Lower lobe of right lung (tissue), 2 donors: Measurements from ENCODE around the gene MMP14. TPM values are rescaled to one million over a fixed set of nuclear protein-coding genes. Genes with fewer than 3 reads are reported as not detected.
"Not testable (repeated sequence)": the region's sequence is repeated elsewhere in the genome, so short reads cannot be mapped to it uniquely, and the experiment has no call there.

Source experiments
- ATAC-seq, 2 donors: fragments of 200-7000 bp; cut with Tn5 transposase; one replicate each; pipeline ENCODE4 v1.9.1; 2020 to 2022; ENCODE audit warnings: mild to moderate bottlenecking in 2 of 2, moderate library complexity in 2 of 2
- DNase-seq: peaks from one replicate; pipeline ENCODE4 v3.0.0-alpha.2; 2020
- H3K27ac ChIP-seq: fragments of 200-600 bp; one replicate; pipeline ENCODE4 v1.8.0; 2022
- H3K27me3 ChIP-seq: fragments of 200-600 bp; one replicate; pipeline ENCODE4 v1.8.0; 2022; ENCODE audit warnings: low read depth
- H3K36me3 ChIP-seq: fragments of 200-600 bp; one replicate; pipeline ENCODE4 v1.8.0; 2022; ENCODE audit warnings: mild to moderate bottlenecking
- H3K4me1 ChIP-seq: fragments of 200-600 bp; one replicate; pipeline ENCODE4 v1.8.0; 2022
- H3K4me3 ChIP-seq: fragments of 200-600 bp; one replicate; pipeline ENCODE4 v1.8.0; 2022; ENCODE audit warnings: mild to moderate bottlenecking
- H3K9me3 ChIP-seq: fragments of 200-600 bp; one replicate; pipeline ENCODE4 v1.8.0; 2022
- intact Hi-C: fragments of 100-400 bp; cut with DNase I; formaldehyde crosslinking; loops from one replicate; pipeline ENCODE4 v1.11.0; 2022
- total RNA-seq: library from RNA; stranded (reverse); fragmentation: NEBNext Ultra II Directional; extraction: Animal tissue kit (Norgen Biotek cat#: 25700); gene quantifications from one replicate; pipeline ENCODE4 v1.2.1, GENCODE V29; 2021
- TF ChIP-seq, protein P1 (sequence below): fragments of 200-600 bp; IDR thresholded peaks from one replicate; pipeline ENCODE4 v1.8.0; 2022; ENCODE audit warnings: antibody characterized with exemption, mild to moderate bottlenecking
- donor health status: DM: no; HTN: yes; CAD: no; lungs with severe emphysema.

The MMP14 gene
- total RNA-seq, 1 donor from 2014 or later: 124 TPM

DNA sequence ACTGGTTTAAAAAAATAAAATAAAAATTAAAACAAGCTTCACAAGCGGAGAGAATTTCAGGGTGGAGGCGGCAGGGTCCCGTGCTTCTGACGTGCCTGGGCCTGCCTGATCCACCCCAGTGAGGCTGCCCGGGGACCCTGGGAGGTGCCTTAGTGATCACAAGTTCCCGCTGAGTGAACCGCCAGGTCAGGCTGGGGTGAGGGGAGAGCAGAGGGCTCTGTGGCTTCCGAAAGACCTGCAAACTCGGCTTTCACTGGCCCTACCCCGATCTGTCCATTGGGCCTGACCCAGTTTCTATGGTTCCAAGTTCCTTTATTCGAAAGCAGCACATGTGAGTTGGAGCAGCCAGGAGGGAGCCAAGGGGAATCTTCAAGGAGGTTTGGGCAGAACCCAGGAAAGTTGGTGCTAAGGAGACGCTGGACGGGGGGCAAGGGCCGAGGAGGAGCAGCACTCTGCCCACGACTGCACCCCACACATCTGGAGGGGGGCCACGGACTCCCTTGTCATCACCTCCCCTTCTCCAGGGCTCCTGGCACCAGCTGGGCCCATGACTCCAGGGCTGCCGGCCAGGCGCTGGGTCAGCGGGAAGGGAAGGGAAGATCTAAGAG, 12.9 kb downstream of the MMP14 start:
- Histone ChIP-seq H3K9me3 (no peaks in the 10 kb centered on the region), H3K36me3 (peaks cover 27% of the 10 kb centered on the region), H3K27me3 (no peaks in the 10 kb centered on the region), H3K27ac (peak overlapping the region; percentile 81), H3K4me3 (no peak overlapping the region), H3K4me1 (peaks cover 72% of the 10 kb centered on the region)
- intact Hi-C loops: no loop called here
- ATAC-seq: no peak
- TF ChIP-seq, protein P1, sequence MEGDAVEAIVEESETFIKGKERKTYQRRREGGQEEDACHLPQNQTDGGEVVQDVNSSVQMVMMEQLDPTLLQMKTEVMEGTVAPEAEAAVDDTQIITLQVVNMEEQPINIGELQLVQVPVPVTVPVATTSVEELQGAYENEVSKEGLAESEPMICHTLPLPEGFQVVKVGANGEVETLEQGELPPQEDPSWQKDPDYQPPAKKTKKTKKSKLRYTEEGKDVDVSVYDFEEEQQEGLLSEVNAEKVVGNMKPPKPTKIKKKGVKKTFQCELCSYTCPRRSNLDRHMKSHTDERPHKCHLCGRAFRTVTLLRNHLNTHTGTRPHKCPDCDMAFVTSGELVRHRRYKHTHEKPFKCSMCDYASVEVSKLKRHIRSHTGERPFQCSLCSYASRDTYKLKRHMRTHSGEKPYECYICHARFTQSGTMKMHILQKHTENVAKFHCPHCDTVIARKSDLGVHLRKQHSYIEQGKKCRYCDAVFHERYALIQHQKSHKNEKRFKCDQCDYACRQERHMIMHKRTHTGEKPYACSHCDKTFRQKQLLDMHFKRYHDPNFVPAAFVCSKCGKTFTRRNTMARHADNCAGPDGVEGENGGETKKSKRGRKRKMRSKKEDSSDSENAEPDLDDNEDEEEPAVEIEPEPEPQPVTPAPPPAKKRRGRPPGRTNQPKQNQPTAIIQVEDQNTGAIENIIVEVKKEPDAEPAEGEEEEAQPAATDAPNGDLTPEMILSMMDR: no peak
- peak; percentile 52 for DNase-seq

DNA sequence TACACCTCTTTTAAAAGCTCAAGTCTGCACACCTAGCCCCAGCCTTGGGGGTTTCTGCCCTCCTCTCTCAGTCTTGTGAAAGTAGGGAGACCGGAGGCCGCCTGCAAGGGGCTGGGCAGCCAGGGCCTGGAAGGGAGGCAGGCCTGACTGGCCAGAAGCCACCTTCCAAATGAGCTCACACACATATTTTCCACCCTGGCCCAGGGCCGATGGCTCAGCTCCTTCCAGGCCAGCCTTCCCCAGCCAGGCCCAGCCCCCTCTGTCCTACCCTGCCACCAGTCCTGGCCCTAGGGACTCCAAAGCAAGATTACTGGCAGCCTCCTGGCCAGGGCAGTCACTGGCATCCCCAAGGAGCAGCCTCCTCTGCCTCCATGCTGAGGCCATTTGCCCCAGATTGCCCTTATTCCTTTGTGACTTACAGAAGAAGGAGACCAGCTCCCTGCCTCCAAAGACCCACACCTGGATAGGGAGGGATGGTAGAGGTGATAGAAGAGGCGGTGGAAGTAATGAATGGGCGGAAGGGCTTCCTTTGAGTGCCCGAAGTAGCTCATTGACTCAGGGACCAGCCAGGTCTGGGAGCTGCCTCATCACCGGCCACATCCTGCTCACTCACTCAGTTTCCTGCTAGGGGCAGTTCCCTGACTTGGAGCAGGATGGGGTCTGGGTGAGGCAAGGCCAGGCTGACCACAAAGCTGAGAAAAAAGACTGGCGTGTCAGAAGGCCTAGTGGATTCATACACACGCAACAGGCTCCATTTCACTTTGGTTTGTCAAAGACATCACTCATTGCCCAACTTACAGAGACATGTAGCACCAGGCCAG, 14.8 kb downstream of the MMP14 start:
- H3K27ac ChIP-seq: peak overlapping the region; percentile 74
- TF ChIP-seq, protein P1: no peak
- peak; percentile 73 for DNase-seq
- H3K27me3 ChIP-seq: no peaks in the 10 kb centered on the region
- H3K9me3 ChIP-seq: no peaks in the 10 kb centered on the region
- H3K4me1 ChIP-seq: peaks cover 66% of the 10 kb centered on the region
- peak; percentile 53 to 61 for ATAC-seq
- peaks cover 9% of the 10 kb centered on the region for H3K36me3 ChIP-seq
- H3K4me3 ChIP-seq: no peak overlapping the region
- intact Hi-C loops: loop anchor here (10.0 kb wide), 1 partner anchor 196 kb away; no protein-coding TSS in a partner anchor

- not testable (repeated sequence) for H3K27me3 ChIP-seq, H3K36me3 ChIP-seq, DNase-seq, H3K4me3 ChIP-seq, ATAC-seq, H3K9me3 ChIP-seq, H3K27ac ChIP-seq
- peaks cover 56% of the 10 kb centered on the region for H3K4me1 ChIP-seq
- intact Hi-C loops: loop anchor here (10.0 kb wide), 1 partner anchor 197 kb away; no protein-coding TSS in a partner anchor
Observed at GRCh38 chr14:22852178-22852577, 15.8 kb downstream of the MMP14 start.

GRCh38 chr14:22852599-22852939, 16.2 kb downstream of the MMP14 start:
- H3K4me3 ChIP-seq: no peak overlapping the region
- intact Hi-C loops: loop anchor here (10.0 kb wide), 1 partner anchor 198 kb away; no protein-coding TSS in a partner anchor
- ATAC-seq (no peak), DNase-seq (no peak)
- no peaks in the 10 kb centered on the region for H3K36me3 ChIP-seq
- H3K27ac ChIP-seq: no peak overlapping the region
- H3K9me3 ChIP-seq: no peaks in the 10 kb centered on the region
- no peaks in the 10 kb centered on the region for H3K27me3 ChIP-seq
- TF ChIP-seq, protein P1: no peak
- peaks cover 53% of the 10 kb centered on the region for H3K4me1 ChIP-seq

DNA sequence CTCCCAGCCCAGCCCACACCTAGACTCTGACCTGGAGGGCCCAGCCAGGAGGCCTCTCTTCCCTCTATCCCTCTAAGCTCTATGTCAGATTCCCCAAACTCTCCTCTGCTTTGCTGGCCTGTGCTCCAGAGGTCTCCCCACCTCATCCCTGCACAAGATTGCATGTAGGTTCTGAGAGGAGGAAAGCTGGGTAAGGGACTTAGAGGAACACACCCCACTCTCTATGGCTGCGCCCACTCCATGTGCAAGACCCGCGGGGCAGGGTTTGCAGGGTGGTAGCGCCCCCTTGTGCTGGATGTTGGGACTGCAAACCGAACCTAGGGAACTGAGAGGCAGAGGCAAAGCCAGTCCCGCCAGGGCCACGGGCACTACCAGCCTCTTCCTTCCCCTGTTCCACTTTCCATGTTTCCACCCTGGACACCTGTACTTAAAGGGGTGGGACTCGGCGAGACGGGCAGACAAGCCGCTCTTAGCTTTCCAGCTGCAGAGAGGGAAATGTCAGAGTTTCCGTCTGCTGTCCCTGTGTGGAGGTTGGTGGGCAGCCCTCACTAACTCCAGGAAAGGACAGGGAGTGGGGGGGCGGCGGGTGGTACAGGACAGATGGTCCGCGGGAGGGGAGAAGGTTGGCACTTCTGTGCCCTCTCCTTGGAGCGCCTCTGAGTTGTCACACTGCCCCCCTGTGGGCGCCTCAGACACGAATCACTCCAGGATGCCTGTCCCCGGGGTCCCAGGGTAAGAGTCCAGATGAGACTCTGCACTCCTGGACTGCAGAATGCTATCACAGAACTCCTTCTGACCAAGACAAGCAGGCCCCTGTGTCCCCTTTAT, 16.8 kb downstream of the MMP14 start:
- DNase-seq (peak; percentile 91), ATAC-seq (peak; percentile 91)
- Histone ChIP-seq H3K4me3 (peak overlapping the region; percentile 49), H3K27me3 (no peaks in the 10 kb centered on the region), H3K4me1 (peaks cover 47% of the 10 kb centered on the region), H3K9me3 (no peaks in the 10 kb centered on the region), H3K27ac (peak overlapping the region; percentile 27), H3K36me3 (no peaks in the 10 kb centered on the region)
- TF ChIP-seq, protein P1: peak; percentile 94
- intact Hi-C loops: loop anchor here (10.0 kb wide), 1 partner anchor 198 kb away; no protein-coding TSS in a partner anchor

GRCh38 chr14:22854296-22854695, 17.9 kb downstream of the MMP14 start:
- DNase-seq: peak; percentile 28
- H3K36me3 ChIP-seq, H3K9me3 ChIP-seq, H3K4me3 ChIP-seq, H3K27me3 ChIP-seq, H3K27ac ChIP-seq, ATAC-seq: not testable (repeated sequence)
- intact Hi-C loops: loop anchor here (10.0 kb wide), 1 partner anchor 199 kb away; no protein-coding TSS in a partner anchor
- H3K4me1 ChIP-seq: peaks cover 36% of the 10 kb centered on the region
